K562 (cell line): ENCODE results near the gene KRTAP10-6.

Source experiments
- CREM ChIP-seq: IDR thresholded peaks from 2 replicates; pipeline ENCODE4 v1.6.1; 2014; ENCODE audit warnings: antibody characterized with exemption, low read depth
- CTCF ChIP-seq, 3 experiments: IDR thresholded peaks in 2 of 3; conservative IDR thresholded peaks in 1 of 3; 2 replicates each; pipeline ENCODE4 v1.5.1; 2011 to 2012; ENCODE audit warnings: low read length in 3 of 3, mild to moderate bottlenecking in 3 of 3, control low read depth in 2 of 3, improper control_type of control experiment in 1 of 3, inconsistent platforms in 1 of 3, low read depth in 1 of 3, mixed read lengths in 1 of 3, moderate library complexity in 1 of 3; ENCODE audit not compliant: insufficient read depth in 2 of 3
- DMBX1 ChIP-seq: fragments of 250-450 bp; sonication (Bioruptor Pico); IDR thresholded peaks from 2 replicates; pipeline ENCODE4 v1.8.0; 2022; ENCODE audit warnings: inconsistent platforms, mild to moderate bottlenecking, moderate library complexity, borderline replicate concordance
- MTF1 ChIP-seq: fragments of 250-450 bp; sonication (Bioruptor Pico); IDR thresholded peaks from 2 replicates; pipeline ENCODE4 v1.9.0; 2021; ENCODE audit warnings: moderate library complexity, mild to moderate bottlenecking, inconsistent platforms, borderline replicate concordance
- MXI1 ChIP-seq: IDR thresholded peaks from 2 replicates; pipeline ENCODE4 v1.6.1; 2011; ENCODE audit warnings: low read depth, mild to moderate bottlenecking, improper control_type of control experiment, low read length
- POLR2A ChIP-seq: fragments of 450-650 bp; conservative IDR thresholded peaks from 2 replicates; pipeline ENCODE4 v1.6.1; 2016
- RAD21 ChIP-seq, 2 experiments: fragments of 250-450 bp in 1 of 2; fragments of 450-650 bp in 1 of 2; sonication (Bioruptor Pico) in 1 of 2; formaldehyde crosslinking in 1 of 2; IDR thresholded peaks in 1 of 2; conservative IDR thresholded peaks in 1 of 2; 2 replicates each; pipeline versions ENCODE4 v1.4.0 to v1.8.0; 2020 to 2022; ENCODE audit warnings: mild to moderate bottlenecking in 2 of 2, moderate library complexity in 1 of 2
- SMAD2 ChIP-seq: fragments of 150-350 bp; IDR thresholded peaks from 2 replicates; pipeline ENCODE4 v1.6.1; 2014; ENCODE audit warnings: low read depth, mild to moderate bottlenecking, low read length
- TF ChIP-seq, protein P1 (sequence below): sonication (generic); formaldehyde crosslinking; IDR thresholded peaks from 2 replicates; pipeline ENCODE4 v1.8.1; 2022; ENCODE audit warnings: missing genetic modification reagents

DNA sequence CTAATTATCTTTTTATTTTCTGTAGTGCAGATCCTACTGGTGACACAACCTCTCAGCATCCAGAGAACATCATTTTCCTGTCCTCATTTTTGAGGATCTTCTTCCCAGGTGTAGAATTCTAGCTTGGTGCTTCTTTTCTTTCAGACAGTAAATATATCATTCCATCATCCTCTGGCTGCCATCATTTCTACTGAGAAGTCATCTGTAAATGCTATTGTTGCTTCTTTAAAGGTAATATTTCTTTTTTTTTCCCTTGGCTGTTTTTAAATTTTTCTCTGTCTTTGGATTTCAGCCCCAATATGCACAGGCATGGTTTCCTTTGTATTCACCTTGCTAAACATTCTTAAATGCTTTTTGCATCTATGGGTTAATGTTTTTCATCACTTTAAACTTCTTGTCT, 31.3 kb upstream of the KRTAP10-6 start:
- TF ChIP-seq SMAD2, result no peak
- TF ChIP-seq MTF1 (CRISPR knock-in tag), result no peak
- TF ChIP-seq, protein P1, sequence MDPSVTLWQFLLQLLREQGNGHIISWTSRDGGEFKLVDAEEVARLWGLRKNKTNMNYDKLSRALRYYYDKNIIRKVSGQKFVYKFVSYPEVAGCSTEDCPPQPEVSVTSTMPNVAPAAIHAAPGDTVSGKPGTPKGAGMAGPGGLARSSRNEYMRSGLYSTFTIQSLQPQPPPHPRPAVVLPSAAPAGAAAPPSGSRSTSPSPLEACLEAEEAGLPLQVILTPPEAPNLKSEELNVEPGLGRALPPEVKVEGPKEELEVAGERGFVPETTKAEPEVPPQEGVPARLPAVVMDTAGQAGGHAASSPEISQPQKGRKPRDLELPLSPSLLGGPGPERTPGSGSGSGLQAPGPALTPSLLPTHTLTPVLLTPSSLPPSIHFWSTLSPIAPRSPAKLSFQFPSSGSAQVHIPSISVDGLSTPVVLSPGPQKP, result no peak
- TF ChIP-seq CREM, result no peak
- TF ChIP-seq CTCF (IDR thresholded peaks at IDR 0.05 in 2 of 3, conservative IDR thresholded peaks at IDR 0.05 in 1 of 3; ENCODE audit: insufficient read depth in 2 of 3, low read depth in 1 of 3, low read length in 3 of 3), result no peak
- no peak for TF ChIP-seq MXI1
- no peak for TF ChIP-seq DMBX1 (CRISPR knock-in tag)
- no peak for TF ChIP-seq RAD21 (CRISPR knock-in tag; conservative IDR thresholded peaks at IDR 0.05 in 1 of 2, IDR thresholded peaks at IDR 0.05 in 1 of 2)
- no peak for TF ChIP-seq POLR2A
